LNCaP clone FGC (cell line): ENCODE measurements around the gene PLCD3.
A peak's percentile ranks its signal among the peaks of the same experiment; 100 is the strongest.

Experiments
- DNase-seq: peaks from one replicate; pipeline ENCODE4 v3.0.0-alpha.2; 2011; ENCODE audit warnings: low read depth
- H3K4me3 ChIP-seq: 2 replicates; pipeline ENCODE4 v1.5.1; 2011; ENCODE audit warnings: mild to moderate bottlenecking, low read depth, low read length, control low read depth
- CTCF ChIP-seq: IDR thresholded peaks from 2 replicates; pipeline ENCODE4 v1.5.1; 2012; ENCODE audit warnings: mild to moderate bottlenecking; ENCODE audit not compliant: control insufficient read depth, insufficient read depth; ENCODE audit errors: extremely low read depth

The PLCD3 gene

GRCh38 chr17:45070001-45070400 lies 62.3 kb downstream of the PLCD3 start:
- DNase-seq, result no peak
- H3K4me3 ChIP-seq, result no peak overlapping the region
- no peak for TF ChIP-seq CTCF

GRCh38 chr17:45067637-45068036 lies 64.7 kb downstream of the PLCD3 start:
- no peak for DNase-seq
- H3K4me3 ChIP-seq, result no peak overlapping the region
- no peak for TF ChIP-seq CTCF

- no peak for TF ChIP-seq CTCF
- H3K4me3 ChIP-seq, result no peak overlapping the region
- no peak for DNase-seq
These were observed 69.1 kb downstream of the PLCD3 start for GRCh38 chr17:45063198-45063597.

GRCh38 chr17:45061606-45062205 lies 70.6 kb downstream of the PLCD3 start:
- no peak for DNase-seq
- no peak for TF ChIP-seq CTCF

GRCh38 chr17:45060797-45061605 lies 71.3 kb downstream of the PLCD3 start, which contains the start of gene NMT1:
Gene NMT1, plus strand, starts transcription at chr17:45061317. Its CDS starts 13 bp downstream, at chr17:45061330.
- no peak for TF ChIP-seq CTCF
- H3K4me3 ChIP-seq, result peak within 1 kb of the TSS; percentile 94
- peak; percentile 98 for DNase-seq

More at GRCh38 chr17:45061606-45062205, 70.6 kb downstream of the PLCD3 start:
- H3K4me3 ChIP-seq, result peak overlapping the region; percentile 94

GRCh38 chr17:45060382-45060796 lies 71.9 kb downstream of the PLCD3 start:
- no peak for DNase-seq
- TF ChIP-seq CTCF, result no peak

More at GRCh38 chr17:45060382-45060796, 71.9 kb downstream of the PLCD3 start:
- H3K4me3 ChIP-seq, result peak overlapping the region; percentile 94
